ENCODE results near the gene OSBPL3.
A peak's percentile ranks its signal among the peaks of the same experiment; 100 is the strongest.

The OSBPL3 gene

DNA sequence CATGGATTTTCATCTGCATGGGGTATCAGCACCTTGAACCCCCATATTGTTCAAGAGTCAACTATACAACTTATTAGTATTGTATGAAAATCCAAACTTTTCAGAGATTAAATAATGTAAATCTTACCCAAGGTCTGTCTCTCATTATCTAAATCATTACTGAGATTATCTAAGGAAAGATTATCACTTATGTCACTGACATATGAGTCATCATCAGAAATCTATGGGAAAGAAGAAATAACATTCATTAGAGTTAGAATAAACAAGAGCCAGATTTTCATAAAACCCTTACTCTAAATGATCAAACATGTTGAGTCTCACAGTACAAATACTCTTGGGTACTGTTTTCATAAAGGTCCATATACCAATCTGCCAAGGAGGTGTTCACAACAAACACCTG lies 139.4 kb downstream of the OSBPL3 start:
- Histone ChIP-seq H3K4me1 (ENCODE audit: control insufficient read depth in 2 of 2, insufficient read depth in 2 of 2, low read length in 2 of 2) (no peaks in the 10 kb centered on the region), H3K4me3 (ENCODE audit: low read length in 2 of 2) (no peak overlapping the region), H3K36me3 (ENCODE audit: control insufficient read depth in 2 of 2, insufficient read depth in 2 of 2, low read length in 2 of 2) (no peaks in the 10 kb centered on the region), H3K9me3 (ENCODE audit: control insufficient read depth in 2 of 2, low read length in 2 of 2) (no peaks in the 10 kb centered on the region), H3K27ac (ENCODE audit: low read depth in 2 of 2, low read length in 2 of 2) (no peak overlapping the region), H3K9ac (ENCODE audit: low read depth in 1 of 2, low read length in 2 of 2) (no peak overlapping the region), H3K27me3 (ENCODE audit: control insufficient read depth in 2 of 2, insufficient read depth in 2 of 2, low read length in 2 of 2) (no peaks in the 10 kb centered on the region)

GRCh38 chr7:24836084-24836483 lies 143.9 kb downstream of the OSBPL3 start:
- H3K4me1 ChIP-seq (ENCODE audit: control insufficient read depth in 2 of 2, insufficient read depth in 2 of 2, low read length in 2 of 2): no peaks in the 10 kb centered on the region
- no peaks in the 10 kb centered on the region for H3K27me3 ChIP-seq (ENCODE audit: control insufficient read depth in 2 of 2, insufficient read depth in 2 of 2, low read length in 2 of 2)
- H3K9me3 ChIP-seq (ENCODE audit: control insufficient read depth in 2 of 2, low read length in 2 of 2): no peaks in the 10 kb centered on the region
- H3K36me3 ChIP-seq (ENCODE audit: control insufficient read depth in 2 of 2, insufficient read depth in 2 of 2, low read length in 2 of 2): no peaks in the 10 kb centered on the region
- no peak overlapping the region for H3K4me3 ChIP-seq (ENCODE audit: low read length in 2 of 2)
- no peak overlapping the region for H3K9ac ChIP-seq (ENCODE audit: low read depth in 1 of 2, low read length in 2 of 2)
- H3K27ac ChIP-seq (ENCODE audit: low read depth in 2 of 2, low read length in 2 of 2): peak overlapping the region; percentile 44 to 67

- H3K27ac ChIP-seq (ENCODE audit: low read depth in 2 of 2, low read length in 2 of 2): peak overlapping the region; percentile 44 to 67
- H3K27me3 ChIP-seq (ENCODE audit: control insufficient read depth in 2 of 2, insufficient read depth in 2 of 2, low read length in 2 of 2): no peaks in the 10 kb centered on the region
These were observed 144.3 kb downstream of the OSBPL3 start for GRCh38 chr7:24835643-24836042.

GRCh38 chr7:24834128-24834798 lies 145.7 kb downstream of the OSBPL3 start:
- no peaks in the 10 kb centered on the region for H3K27me3 ChIP-seq (ENCODE audit: control insufficient read depth in 2 of 2, insufficient read depth in 2 of 2, low read length in 2 of 2)
- no peak overlapping the region for H3K9ac ChIP-seq (ENCODE audit: low read depth in 1 of 2, low read length in 2 of 2)
- no peaks in the 10 kb centered on the region for H3K36me3 ChIP-seq (ENCODE audit: control insufficient read depth in 2 of 2, insufficient read depth in 2 of 2, low read length in 2 of 2)
- peaks cover 0 to 8% of the 10 kb centered on the region in 2 donors for H3K4me1 ChIP-seq (ENCODE audit: control insufficient read depth in 2 of 2, insufficient read depth in 2 of 2, low read length in 2 of 2)
- H3K9me3 ChIP-seq (ENCODE audit: control insufficient read depth in 2 of 2, low read length in 2 of 2): no peaks in the 10 kb centered on the region
- no peak overlapping the region for H3K4me3 ChIP-seq (ENCODE audit: low read length in 2 of 2)
- peak overlapping the region; percentile 24 to 45 for H3K27ac ChIP-seq (ENCODE audit: low read depth in 2 of 2, low read length in 2 of 2)

More at GRCh38 chr7:24835643-24836042, 144.3 kb downstream of the OSBPL3 start:
- H3K4me1 ChIP-seq (ENCODE audit: control insufficient read depth in 2 of 2, insufficient read depth in 2 of 2, low read length in 2 of 2): no peaks in the 10 kb centered on the region
- H3K9me3 ChIP-seq (ENCODE audit: control insufficient read depth in 2 of 2, low read length in 2 of 2): no peaks in the 10 kb centered on the region
- H3K4me3 ChIP-seq (ENCODE audit: low read length in 2 of 2): no peak overlapping the region
- no peak overlapping the region for H3K9ac ChIP-seq (ENCODE audit: low read depth in 1 of 2, low read length in 2 of 2)
- no peaks in the 10 kb centered on the region for H3K36me3 ChIP-seq (ENCODE audit: control insufficient read depth in 2 of 2, insufficient read depth in 2 of 2, low read length in 2 of 2)

DNA sequence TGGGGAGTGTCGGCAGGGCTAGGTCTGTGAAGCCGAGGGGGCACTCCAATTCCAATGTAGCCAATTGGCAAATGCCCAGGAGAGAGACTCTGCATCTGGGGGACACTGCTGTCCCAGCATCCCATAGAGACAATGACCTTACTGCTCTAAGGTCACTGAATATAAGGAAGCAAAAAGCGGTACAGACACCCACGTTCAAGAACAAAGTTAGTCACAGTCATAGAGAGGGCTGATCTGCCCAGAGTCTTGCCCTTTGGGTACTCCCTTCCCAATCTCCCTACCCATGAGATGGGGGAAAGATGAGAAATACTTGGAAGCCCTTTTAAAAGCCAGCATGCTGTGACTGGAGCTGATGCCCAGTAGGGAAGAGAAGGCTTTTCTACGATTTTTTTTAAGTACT lies 146.4 kb downstream of the OSBPL3 start:
- peak overlapping the region in 1 of 2 donors; percentile 0 for H3K27ac ChIP-seq (ENCODE audit: low read depth in 2 of 2, low read length in 2 of 2)
- H3K4me1 ChIP-seq (ENCODE audit: control insufficient read depth in 2 of 2, insufficient read depth in 2 of 2, low read length in 2 of 2): peaks cover 0 to 13% of the 10 kb centered on the region in 2 donors
- H3K4me3 ChIP-seq (ENCODE audit: low read length in 2 of 2): no peak overlapping the region

DNA sequence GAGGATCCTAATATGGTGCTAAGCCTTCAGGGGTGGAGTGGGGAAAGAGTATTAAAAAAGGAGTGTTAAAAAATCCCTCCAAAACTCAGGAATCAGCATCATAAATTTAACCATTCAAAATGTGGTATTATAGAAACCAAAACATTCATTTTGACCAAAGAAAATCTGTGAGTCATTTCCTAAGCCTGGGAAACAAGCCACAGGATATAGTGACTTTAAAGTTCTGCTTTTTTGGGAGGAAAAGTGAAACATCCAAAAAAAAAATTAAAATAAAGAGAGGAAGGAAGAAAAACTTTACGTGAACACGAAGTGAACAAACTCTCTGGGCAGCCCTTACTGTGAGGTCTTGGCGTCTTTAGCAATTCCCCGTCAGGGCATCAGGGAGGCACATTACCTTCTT lies 148.7 kb downstream of the OSBPL3 start:
- Histone ChIP-seq H3K9ac (ENCODE audit: low read depth in 1 of 2, low read length in 2 of 2) (no peak overlapping the region), H3K27ac (ENCODE audit: low read depth in 2 of 2, low read length in 2 of 2) (no peak overlapping the region), H3K36me3 (ENCODE audit: control insufficient read depth in 2 of 2, insufficient read depth in 2 of 2, low read length in 2 of 2) (no peaks in the 10 kb centered on the region), H3K4me1 (ENCODE audit: control insufficient read depth in 2 of 2, insufficient read depth in 2 of 2, low read length in 2 of 2) (peaks cover 3 to 20% of the 10 kb centered on the region in 2 donors), H3K9me3 (ENCODE audit: control insufficient read depth in 2 of 2, low read length in 2 of 2) (no peaks in the 10 kb centered on the region), H3K4me3 (ENCODE audit: low read length in 2 of 2) (no peak overlapping the region), H3K27me3 (ENCODE audit: control insufficient read depth in 2 of 2, insufficient read depth in 2 of 2, low read length in 2 of 2) (no peaks in the 10 kb centered on the region)

More for the DNA sequence above, 146.4 kb downstream of the OSBPL3 start:
- no peak overlapping the region for H3K9ac ChIP-seq (ENCODE audit: low read depth in 1 of 2, low read length in 2 of 2)
- no peaks in the 10 kb centered on the region for H3K36me3 ChIP-seq (ENCODE audit: control insufficient read depth in 2 of 2, insufficient read depth in 2 of 2, low read length in 2 of 2)
- H3K9me3 ChIP-seq (ENCODE audit: control insufficient read depth in 2 of 2, low read length in 2 of 2): no peaks in the 10 kb centered on the region
- no peaks in the 10 kb centered on the region for H3K27me3 ChIP-seq (ENCODE audit: control insufficient read depth in 2 of 2, insufficient read depth in 2 of 2, low read length in 2 of 2)

- no peak overlapping the region for H3K9ac ChIP-seq (ENCODE audit: low read depth in 1 of 2, low read length in 2 of 2)
- peaks cover 10 to 27% of the 10 kb centered on the region in 2 donors for H3K4me1 ChIP-seq (ENCODE audit: control insufficient read depth in 2 of 2, insufficient read depth in 2 of 2, low read length in 2 of 2)
- H3K27ac ChIP-seq (ENCODE audit: low read depth in 2 of 2, low read length in 2 of 2): no peak overlapping the region
- no peaks in the 10 kb centered on the region for H3K36me3 ChIP-seq (ENCODE audit: control insufficient read depth in 2 of 2, insufficient read depth in 2 of 2, low read length in 2 of 2)
- H3K4me3 ChIP-seq (ENCODE audit: low read length in 2 of 2): no peak overlapping the region
- H3K9me3 ChIP-seq (ENCODE audit: control insufficient read depth in 2 of 2, low read length in 2 of 2): no peaks in the 10 kb centered on the region
- no peaks in the 10 kb centered on the region for H3K27me3 ChIP-seq (ENCODE audit: control insufficient read depth in 2 of 2, insufficient read depth in 2 of 2, low read length in 2 of 2)
These were observed 149.4 kb downstream of the OSBPL3 start for GRCh38 chr7:24830440-24831050.

DNA sequence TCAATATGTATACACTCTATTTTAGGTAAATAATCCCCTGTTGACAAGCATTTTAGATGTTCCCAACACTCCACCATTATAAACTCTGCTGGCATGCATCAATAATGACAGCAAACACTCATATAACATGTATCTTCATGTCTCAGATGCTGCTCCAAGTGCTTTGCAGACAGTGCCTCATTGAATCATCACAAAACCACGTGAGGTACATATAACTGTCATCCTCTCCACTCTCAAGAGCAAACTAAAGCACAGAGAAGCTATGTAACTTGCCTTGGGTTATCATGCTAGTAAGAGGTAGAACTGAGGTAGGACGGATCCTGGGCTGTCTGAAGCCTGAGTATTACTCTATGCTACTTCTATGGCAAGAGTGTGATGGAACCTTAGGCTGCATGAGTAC lies 150.2 kb downstream of the OSBPL3 start:
- H3K4me1 ChIP-seq (ENCODE audit: control insufficient read depth in 2 of 2, insufficient read depth in 2 of 2, low read length in 2 of 2): peaks cover 16 to 34% of the 10 kb centered on the region in 2 donors

GRCh38 chr7:24828891-24829661 lies 150.9 kb downstream of the OSBPL3 start:
- Histone ChIP-seq H3K27me3 (ENCODE audit: control insufficient read depth in 2 of 2, insufficient read depth in 2 of 2, low read length in 2 of 2) (no peaks in the 10 kb centered on the region), H3K36me3 (ENCODE audit: control insufficient read depth in 2 of 2, insufficient read depth in 2 of 2, low read length in 2 of 2) (no peaks in the 10 kb centered on the region), H3K9ac (ENCODE audit: low read depth in 1 of 2, low read length in 2 of 2) (no peak overlapping the region), H3K4me3 (ENCODE audit: low read length in 2 of 2) (no peak overlapping the region), H3K27ac (ENCODE audit: low read depth in 2 of 2, low read length in 2 of 2) (no peak overlapping the region), H3K9me3 (ENCODE audit: control insufficient read depth in 2 of 2, low read length in 2 of 2) (no peaks in the 10 kb centered on the region), H3K4me1 (ENCODE audit: control insufficient read depth in 2 of 2, insufficient read depth in 2 of 2, low read length in 2 of 2) (peaks cover 16 to 36% of the 10 kb centered on the region in 2 donors)

More for the DNA sequence above, 150.2 kb downstream of the OSBPL3 start:
- no peaks in the 10 kb centered on the region for H3K9me3 ChIP-seq (ENCODE audit: control insufficient read depth in 2 of 2, low read length in 2 of 2)
- no peaks in the 10 kb centered on the region for H3K36me3 ChIP-seq (ENCODE audit: control insufficient read depth in 2 of 2, insufficient read depth in 2 of 2, low read length in 2 of 2)
- no peaks in the 10 kb centered on the region for H3K27me3 ChIP-seq (ENCODE audit: control insufficient read depth in 2 of 2, insufficient read depth in 2 of 2, low read length in 2 of 2)
- no peak overlapping the region for H3K27ac ChIP-seq (ENCODE audit: low read depth in 2 of 2, low read length in 2 of 2)
- H3K9ac ChIP-seq (ENCODE audit: low read depth in 1 of 2, low read length in 2 of 2): no peak overlapping the region
- H3K4me3 ChIP-seq (ENCODE audit: low read length in 2 of 2): no peak overlapping the region

DNA sequence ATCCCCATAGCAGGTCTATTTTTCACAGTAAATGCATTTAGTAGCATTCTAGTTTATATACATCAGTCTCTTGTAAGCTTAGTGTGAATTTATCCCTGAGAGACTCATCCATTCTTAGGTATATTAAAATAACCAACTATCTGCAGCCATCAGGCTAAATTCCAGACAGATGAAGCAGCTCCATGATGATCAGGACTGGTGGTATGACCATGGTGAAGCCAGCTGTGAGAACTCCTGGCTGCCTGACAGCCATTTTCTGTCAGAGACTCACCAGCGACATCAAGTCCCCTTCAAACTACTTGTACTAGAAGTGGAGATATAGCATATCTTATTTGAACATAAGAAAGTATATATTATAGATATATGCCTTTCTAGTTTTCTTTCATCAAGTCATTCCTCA lies 152.4 kb downstream of the OSBPL3 start:
- Histone ChIP-seq H3K4me3 (ENCODE audit: low read length in 2 of 2) (no peak overlapping the region), H3K9me3 (ENCODE audit: control insufficient read depth in 2 of 2, low read length in 2 of 2) (no peaks in the 10 kb centered on the region), H3K9ac (ENCODE audit: low read depth in 1 of 2, low read length in 2 of 2) (no peak overlapping the region), H3K27me3 (ENCODE audit: control insufficient read depth in 2 of 2, insufficient read depth in 2 of 2, low read length in 2 of 2) (no peaks in the 10 kb centered on the region), H3K4me1 (ENCODE audit: control insufficient read depth in 2 of 2, insufficient read depth in 2 of 2, low read length in 2 of 2) (peaks cover 16 to 36% of the 10 kb centered on the region in 2 donors), H3K27ac (ENCODE audit: low read depth in 2 of 2, low read length in 2 of 2) (no peak overlapping the region), H3K36me3 (ENCODE audit: control insufficient read depth in 2 of 2, insufficient read depth in 2 of 2, low read length in 2 of 2) (no peaks in the 10 kb centered on the region)

Measured in mucosa of rectum (tissue), 2 donors.